ENCODE measurements around the gene TRAPPC12.

The TRAPPC12 gene

GRCh38 chr2:3522961-3523421 is 143.5 kb downstream of the TRAPPC12 start:
- TF ChIP-seq CTCF (IDR thresholded peaks at IDR 0.05; ENCODE audit: low read depth, low read length): no peak
- DNase-seq: peak; percentile 71
- H3K27ac ChIP-seq: peak overlapping the region; percentile 68
- peak overlapping the region; percentile 32 for H3K4me3 ChIP-seq (ENCODE audit: low read depth, low read length)
- H3K9me3 ChIP-seq (ENCODE audit: severe bottlenecking): no peaks in the 10 kb centered on the region
- H3K36me3 ChIP-seq: no peaks in the 10 kb centered on the region
- H3K27me3 ChIP-seq (ENCODE audit: insufficient read depth, low read depth, severe bottlenecking): no peaks in the 10 kb centered on the region

DNA sequence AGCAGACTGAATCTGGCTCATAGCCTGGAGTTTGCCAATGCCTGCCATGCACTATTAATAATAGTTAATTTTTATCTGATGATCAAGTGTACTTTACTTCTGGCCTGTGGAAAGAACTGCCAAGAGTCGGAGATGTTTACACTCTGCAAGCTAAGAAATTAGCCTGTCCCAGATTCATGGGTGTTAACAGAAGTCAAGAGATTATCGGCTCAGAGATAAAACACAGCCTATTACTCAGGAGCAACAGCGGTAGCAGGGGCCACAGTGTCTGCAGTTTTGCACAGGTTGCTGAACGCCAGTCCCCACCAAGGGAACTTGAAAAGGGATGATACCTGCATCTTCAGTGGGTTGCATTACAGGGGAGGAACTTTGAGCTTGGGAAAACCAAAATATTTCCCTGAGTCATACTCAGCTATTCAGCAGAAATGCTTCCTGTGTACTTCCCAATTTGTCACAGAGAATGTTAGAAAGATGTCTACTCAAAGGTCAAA is 144.1 kb downstream of the TRAPPC12 start:
- H3K27me3 ChIP-seq (ENCODE audit: insufficient read depth, low read depth, severe bottlenecking): no peaks in the 10 kb centered on the region
- DNase-seq: peak; percentile 80
- no peak for TF ChIP-seq CTCF (IDR thresholded peaks at IDR 0.05; ENCODE audit: low read depth, low read length)
- no peaks in the 10 kb centered on the region for H3K36me3 ChIP-seq
- peak overlapping the region; percentile 32 for H3K4me3 ChIP-seq (ENCODE audit: low read depth, low read length)
- H3K27ac ChIP-seq: peak overlapping the region; percentile 68
- H3K9me3 ChIP-seq (ENCODE audit: severe bottlenecking): no peaks in the 10 kb centered on the region

DNA sequence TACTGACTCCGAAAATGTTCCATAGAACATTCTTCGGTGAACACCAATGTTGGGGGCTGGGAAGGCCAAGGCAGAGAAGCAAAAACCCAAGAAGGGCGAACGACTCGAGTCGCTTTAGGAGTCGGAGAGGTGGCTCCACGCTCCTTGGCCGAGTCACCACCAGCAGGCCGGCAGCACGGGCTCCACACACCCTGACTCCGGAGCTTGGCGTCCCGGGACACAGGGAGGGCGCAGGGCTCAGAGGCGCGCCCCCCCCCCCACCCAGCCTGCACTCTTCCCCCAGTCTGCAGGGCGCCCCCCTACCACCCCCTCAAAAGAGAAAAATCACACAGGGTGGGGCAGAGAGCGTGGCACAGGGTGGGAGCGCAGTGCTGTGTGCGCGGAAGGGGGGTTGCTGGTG is 147.4 kb downstream of the TRAPPC12 start:
- Histone ChIP-seq H3K4me3 (ENCODE audit: low read depth, low read length) (no peak overlapping the region), H3K36me3 (no peaks in the 10 kb centered on the region), H3K27ac (no peak overlapping the region), H3K27me3 (ENCODE audit: insufficient read depth, low read depth, severe bottlenecking) (no peaks in the 10 kb centered on the region), H3K9me3 (ENCODE audit: severe bottlenecking) (peaks cover 2% of the 10 kb centered on the region)
- TF ChIP-seq CTCF (IDR thresholded peaks at IDR 0.05; ENCODE audit: low read depth, low read length): no peak
- no peak for DNase-seq

DNA sequence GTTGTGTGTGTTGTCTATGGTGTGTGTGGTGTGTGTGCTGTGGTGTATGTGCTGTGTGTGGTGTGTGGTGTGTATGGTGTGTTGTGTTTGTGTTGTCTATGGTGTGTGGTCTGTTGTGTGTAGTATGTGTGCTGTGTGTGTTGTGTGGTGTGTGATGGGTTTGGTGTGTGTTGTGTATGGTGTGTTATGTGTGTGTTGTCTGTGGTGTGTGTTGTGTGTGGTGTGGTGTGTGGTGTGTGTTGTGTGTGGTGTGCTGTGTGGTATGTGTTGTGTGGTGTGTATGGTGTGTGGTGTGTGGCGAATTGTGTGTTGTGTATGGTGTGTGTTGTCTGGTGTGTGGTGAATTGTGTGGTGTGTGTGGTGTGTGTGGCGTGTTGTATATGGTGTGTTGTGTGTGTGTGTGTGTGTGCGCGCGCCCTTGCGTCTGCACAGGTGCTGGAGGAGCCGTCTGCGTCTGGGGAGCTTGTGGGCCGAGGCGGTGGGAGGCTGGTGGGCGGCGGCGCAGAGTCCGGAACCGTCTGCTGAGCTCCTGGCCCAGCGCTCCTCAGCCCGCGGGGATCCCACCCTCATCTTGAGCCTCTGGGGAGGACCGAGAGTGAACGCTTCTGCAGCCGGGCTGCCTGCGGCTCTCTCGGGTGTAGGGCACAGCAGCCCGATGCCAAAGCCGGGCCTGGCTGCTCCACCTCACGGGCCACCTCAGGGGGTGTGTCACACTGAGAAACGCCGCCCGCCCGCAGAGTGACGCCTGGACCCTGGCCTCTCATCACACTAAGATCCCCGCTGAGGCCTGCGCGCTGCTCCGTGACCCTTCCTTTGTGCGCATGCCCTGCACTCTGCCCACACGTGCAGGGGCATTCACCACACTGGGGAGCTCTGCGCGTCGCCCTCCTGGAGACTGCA is 148.6 kb downstream of the TRAPPC12 start:
- Histone ChIP-seq H3K27ac (no peak overlapping the region), H3K4me3 (ENCODE audit: low read depth, low read length) (no peak overlapping the region), H3K36me3 (peaks cover 4% of the 10 kb centered on the region; the same call in 1 of the 2 replicates), H3K27me3 (ENCODE audit: insufficient read depth, low read depth, severe bottlenecking) (no peaks in the 10 kb centered on the region), H3K9me3 (ENCODE audit: severe bottlenecking) (peaks cover 2% of the 10 kb centered on the region)
- no peak for TF ChIP-seq CTCF (IDR thresholded peaks at IDR 0.05; ENCODE audit: low read depth, low read length)
- DNase-seq: no peak

Measured in WERI-Rb-1 (cell line).